WTC11 (cell line): Measurements from ENCODE around the gene NEK7. TPM values are rescaled to one million over a fixed set of nuclear protein-coding genes. Genes with fewer than 3 reads are reported as not detected.

ENCODE experiments used
- ATF1 ChIP-seq: sonication (generic); formaldehyde crosslinking; IDR thresholded peaks from 2 replicates; pipeline ENCODE4 v1.8.1; 2023; ENCODE audit warnings: mild to moderate bottlenecking, moderate library complexity, missing genetic modification reagents
- ATF6 ChIP-seq: sonication (generic); formaldehyde crosslinking; IDR thresholded peaks from 2 replicates; pipeline ENCODE4 v1.8.1; 2023; ENCODE audit warnings: mild to moderate bottlenecking, missing genetic modification reagents
- CREB1 ChIP-seq: sonication (generic); formaldehyde crosslinking; IDR thresholded peaks from 2 replicates; pipeline ENCODE4 v1.8.0; 2023; ENCODE audit warnings: mild to moderate bottlenecking, missing genetic modification reagents
- CTCF ChIP-seq: fragments of 200-600 bp; IDR thresholded peaks from 2 replicates; pipeline ENCODE4 v1.8.0; 2022; ENCODE audit warnings: antibody characterized with exemption
- ELF4 ChIP-seq: sonication (generic); formaldehyde crosslinking; IDR thresholded peaks from 2 replicates; pipeline ENCODE4 v1.8.1; 2022; ENCODE audit warnings: low read depth, mild to moderate bottlenecking, moderate library complexity, missing genetic modification reagents
- ESRRA ChIP-seq: sonication (generic); formaldehyde crosslinking; IDR thresholded peaks from 2 replicates; pipeline ENCODE4 v1.8.1; 2022; ENCODE audit warnings: mild to moderate bottlenecking, missing genetic modification reagents, borderline replicate concordance
- FOXP1 ChIP-seq: sonication (generic); formaldehyde crosslinking; IDR thresholded peaks from 2 replicates; pipeline ENCODE4 v1.8.0; 2022; ENCODE audit warnings: missing genetic modification reagents, mild to moderate bottlenecking, moderate library complexity, borderline replicate concordance
- GRHL2 ChIP-seq: fragments of 250-450 bp; sonication (Bioruptor Pico); IDR thresholded peaks from 2 replicates; pipeline ENCODE4 v1.8.0; 2022; ENCODE audit warnings: mild to moderate bottlenecking, moderate library complexity; ENCODE audit not compliant: insufficient replicate concordance, severe bottlenecking
- HMGA2 ChIP-seq: fragments of 250-450 bp; sonication (Bioruptor Pico); IDR thresholded peaks from 2 replicates; pipeline ENCODE4 v1.4.0; 2021; ENCODE audit warnings: mild to moderate bottlenecking, moderate library complexity
- MXD4 ChIP-seq: fragments of 250-450 bp; sonication (Bioruptor Pico); IDR thresholded peaks from 2 replicates; pipeline ENCODE4 v1.8.0; 2021; ENCODE audit warnings: mild to moderate bottlenecking, moderate library complexity, borderline replicate concordance
- MYBL2 ChIP-seq: sonication (generic); formaldehyde crosslinking; IDR thresholded peaks from 2 replicates; pipeline ENCODE4 v1.8.1; 2023; ENCODE audit warnings: mild to moderate bottlenecking, moderate library complexity, missing genetic modification reagents
- RORB ChIP-seq: fragments of 250-450 bp; sonication (Bioruptor Pico); IDR thresholded peaks from 2 replicates; pipeline ENCODE4 v1.9.0; 2021; ENCODE audit warnings: mild to moderate bottlenecking
- SMAD3 ChIP-seq: sonication (generic); formaldehyde crosslinking; IDR thresholded peaks from 2 replicates; pipeline ENCODE4 v1.8.0; 2022; ENCODE audit warnings: missing genetic modification reagents, mild to moderate bottlenecking, borderline replicate concordance
- STAT6 ChIP-seq: sonication (generic); formaldehyde crosslinking; conservative IDR thresholded peaks from 2 replicates; pipeline ENCODE4 v1.8.1; 2023; ENCODE audit warnings: mild to moderate bottlenecking, low read depth, missing genetic modification reagents, moderate library complexity
- TCF7 ChIP-seq: sonication (generic); formaldehyde crosslinking; IDR thresholded peaks from 2 replicates; pipeline ENCODE4 v1.8.0; 2022; ENCODE audit warnings: mild to moderate bottlenecking, low read depth, missing genetic modification reagents, moderate library complexity
- TEAD4 ChIP-seq: sonication (generic); formaldehyde crosslinking; IDR thresholded peaks from 2 replicates; pipeline ENCODE4 v1.8.0; 2022; ENCODE audit warnings: mild to moderate bottlenecking, missing genetic modification reagents
- TP53 ChIP-seq: sonication (generic); formaldehyde crosslinking; IDR thresholded peaks from 2 replicates; pipeline ENCODE4 v1.8.1; 2023; ENCODE audit warnings: mild to moderate bottlenecking, missing genetic modification reagents
- ZNF138 ChIP-seq: sonication (generic); formaldehyde crosslinking; conservative IDR thresholded peaks from 2 replicates; pipeline ENCODE4 v1.8.1; 2022; ENCODE audit warnings: mild to moderate bottlenecking, moderate library complexity, missing genetic modification reagents
- ZNF416 ChIP-seq: fragments of 250-450 bp; sonication (Bioruptor Pico); IDR thresholded peaks from 2 replicates; pipeline ENCODE4 v1.9.0; 2021; ENCODE audit warnings: mild to moderate bottlenecking, inconsistent platforms
- total RNA-seq: library from RNA; stranded (reverse); gene quantifications from 3 replicates; pipeline ENCODE4 v1.2.3, GENCODE V29; 2021
- TF ChIP-seq, protein P1 (sequence below): sonication (generic); formaldehyde crosslinking; IDR thresholded peaks from 2 replicates; pipeline ENCODE4 v1.8.1; 2022; ENCODE audit warnings: low read depth, mild to moderate bottlenecking, moderate library complexity, missing genetic modification reagents, borderline replicate concordance
- TF ChIP-seq, protein P2 (sequence below): sonication (generic); formaldehyde crosslinking; IDR thresholded peaks from 2 replicates; pipeline ENCODE4 v1.8.1; 2023; ENCODE audit warnings: mild to moderate bottlenecking, missing genetic modification reagents, moderate library complexity
- TF ChIP-seq, protein P3 (sequence below): fragments of 250-450 bp; sonication (Bioruptor Pico); IDR thresholded peaks from 2 replicates; pipeline ENCODE4 v1.9.0; 2021; ENCODE audit warnings: mild to moderate bottlenecking
- TF ChIP-seq, protein P4 (sequence below): sonication (generic); formaldehyde crosslinking; IDR thresholded peaks from 2 replicates; pipeline ENCODE4 v1.8.0; 2023; ENCODE audit warnings: missing genetic modification reagents

The NEK7 gene
- total RNA-seq, 1 experiment from 2014 or later: 10.3 TPM

GRCh38 chr1:198156745-198157240 lies at the start of gene NEK7 (continued):
- TF ChIP-seq HMGA2 (CRISPR knock-in tag) (no peak), ESRRA (0 out of 2 replicates have a peak, but pooled peaks have one; percentile 20), ZNF416 (CRISPR knock-in tag) (no peak), ELF4 (CRISPR knock-in tag) (no peak), RORB (CRISPR knock-in tag) (no peak), MYBL2 (CRISPR knock-in tag) (no peak), ATF6 (CRISPR knock-in tag) (no peak), FOXP1 (CRISPR knock-in tag) (peak; percentile 67), ZNF138 (CRISPR knock-in tag) (no peak), CREB1 (no peak), GRHL2 (no peak), CTCF (no peak), STAT6 (CRISPR knock-in tag) (no peak), MXD4 (CRISPR knock-in tag) (no peak), SMAD3 (CRISPR knock-in tag) (no peak), TCF7 (CRISPR knock-in tag) (0 out of 2 replicates have a peak, but pooled peaks have one; percentile 48), TP53 (CRISPR knock-in tag) (no peak; the same call in 1 of the 2 replicates), ATF1 (CRISPR knock-in tag) (no peak), TEAD4 (CRISPR knock-in tag) (no peak)
- TF ChIP-seq, protein P1, sequence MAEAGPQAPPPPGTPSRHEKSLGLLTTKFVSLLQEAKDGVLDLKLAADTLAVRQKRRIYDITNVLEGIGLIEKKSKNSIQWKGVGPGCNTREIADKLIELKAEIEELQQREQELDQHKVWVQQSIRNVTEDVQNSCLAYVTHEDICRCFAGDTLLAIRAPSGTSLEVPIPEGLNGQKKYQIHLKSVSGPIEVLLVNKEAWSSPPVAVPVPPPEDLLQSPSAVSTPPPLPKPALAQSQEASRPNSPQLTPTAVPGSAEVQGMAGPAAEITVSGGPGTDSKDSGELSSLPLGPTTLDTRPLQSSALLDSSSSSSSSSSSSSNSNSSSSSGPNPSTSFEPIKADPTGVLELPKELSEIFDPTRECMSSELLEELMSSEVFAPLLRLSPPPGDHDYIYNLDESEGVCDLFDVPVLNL (CRISPR knock-in tag): no peak
- TF ChIP-seq, protein P2, sequence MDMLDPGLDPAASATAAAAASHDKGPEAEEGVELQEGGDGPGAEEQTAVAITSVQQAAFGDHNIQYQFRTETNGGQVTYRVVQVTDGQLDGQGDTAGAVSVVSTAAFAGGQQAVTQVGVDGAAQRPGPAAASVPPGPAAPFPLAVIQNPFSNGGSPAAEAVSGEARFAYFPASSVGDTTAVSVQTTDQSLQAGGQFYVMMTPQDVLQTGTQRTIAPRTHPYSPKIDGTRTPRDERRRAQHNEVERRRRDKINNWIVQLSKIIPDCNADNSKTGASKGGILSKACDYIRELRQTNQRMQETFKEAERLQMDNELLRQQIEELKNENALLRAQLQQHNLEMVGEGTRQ (CRISPR knock-in tag): no peak
- TF ChIP-seq, protein P3, sequence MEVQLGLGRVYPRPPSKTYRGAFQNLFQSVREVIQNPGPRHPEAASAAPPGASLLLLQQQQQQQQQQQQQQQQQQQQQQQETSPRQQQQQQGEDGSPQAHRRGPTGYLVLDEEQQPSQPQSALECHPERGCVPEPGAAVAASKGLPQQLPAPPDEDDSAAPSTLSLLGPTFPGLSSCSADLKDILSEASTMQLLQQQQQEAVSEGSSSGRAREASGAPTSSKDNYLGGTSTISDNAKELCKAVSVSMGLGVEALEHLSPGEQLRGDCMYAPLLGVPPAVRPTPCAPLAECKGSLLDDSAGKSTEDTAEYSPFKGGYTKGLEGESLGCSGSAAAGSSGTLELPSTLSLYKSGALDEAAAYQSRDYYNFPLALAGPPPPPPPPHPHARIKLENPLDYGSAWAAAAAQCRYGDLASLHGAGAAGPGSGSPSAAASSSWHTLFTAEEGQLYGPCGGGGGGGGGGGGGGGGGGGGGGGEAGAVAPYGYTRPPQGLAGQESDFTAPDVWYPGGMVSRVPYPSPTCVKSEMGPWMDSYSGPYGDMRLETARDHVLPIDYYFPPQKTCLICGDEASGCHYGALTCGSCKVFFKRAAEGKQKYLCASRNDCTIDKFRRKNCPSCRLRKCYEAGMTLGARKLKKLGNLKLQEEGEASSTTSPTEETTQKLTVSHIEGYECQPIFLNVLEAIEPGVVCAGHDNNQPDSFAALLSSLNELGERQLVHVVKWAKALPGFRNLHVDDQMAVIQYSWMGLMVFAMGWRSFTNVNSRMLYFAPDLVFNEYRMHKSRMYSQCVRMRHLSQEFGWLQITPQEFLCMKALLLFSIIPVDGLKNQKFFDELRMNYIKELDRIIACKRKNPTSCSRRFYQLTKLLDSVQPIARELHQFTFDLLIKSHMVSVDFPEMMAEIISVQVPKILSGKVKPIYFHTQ (CRISPR knock-in tag): no peak
- TF ChIP-seq, protein P4, sequence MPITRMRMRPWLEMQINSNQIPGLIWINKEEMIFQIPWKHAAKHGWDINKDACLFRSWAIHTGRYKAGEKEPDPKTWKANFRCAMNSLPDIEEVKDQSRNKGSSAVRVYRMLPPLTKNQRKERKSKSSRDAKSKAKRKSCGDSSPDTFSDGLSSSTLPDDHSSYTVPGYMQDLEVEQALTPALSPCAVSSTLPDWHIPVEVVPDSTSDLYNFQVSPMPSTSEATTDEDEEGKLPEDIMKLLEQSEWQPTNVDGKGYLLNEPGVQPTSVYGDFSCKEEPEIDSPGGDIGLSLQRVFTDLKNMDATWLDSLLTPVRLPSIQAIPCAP: no peak
- TF ChIP-seq, all 79 proteins: peak for 13
